PC-3 (cell line): Measurements from ENCODE around the gene CPEB3. TPM values are rescaled to one million over a fixed set of nuclear protein-coding genes. Genes with fewer than 3 reads are reported as not detected.
A peak's percentile ranks its signal among the peaks of the same experiment; 100 is the strongest.

ENCODE experiments used
- ATAC-seq: fragments of 200-7000 bp; cut with Tn5 transposase; 2 replicates; pipeline ENCODE4 v1.9.1; 2020; ENCODE audit warnings: mild to moderate bottlenecking, moderate library complexity
- BruUV-seq: library from RNA; stranded (reverse); fragments of 400-500 nt; replicated peaks from 2 replicates; lab custom pipeline; 2021; lab: Mats Ljungman, UMichigan
- CTCF ChIA-PET: fragments of 300-600 bp; sonication (Branson Sonifier 250); formaldehyde crosslinking; loops from one replicate; lab custom pipeline; 2022; ENCODE audit warnings: antibody characterized with exemption; lab: Charles Lee
- POLR2A ChIA-PET: fragments of 300-600 bp; sonication (Branson Sonifier 250); formaldehyde crosslinking; loops from one replicate; lab custom pipeline; 2022; ENCODE audit warnings: antibody characterized with exemption; ENCODE audit not compliant: unreplicated experiment; lab: Charles Lee
- DNase-seq: peaks from one replicate; pipeline ENCODE4 v3.0.0-alpha.2; 2015
- H2AFZ ChIP-seq: fragments of 300-600 bp; sonication (generic); 2 replicates; pipeline ENCODE4 v1.6.0; 2016; ENCODE audit warnings: antibody characterized with exemption, low read length
- H3F3A ChIP-seq: fragments of 300-600 bp; sonication (generic); one replicate; pipeline ENCODE4 v1.6.0; 2017; ENCODE audit warnings: antibody characterized with exemption, low read length, control low read depth, mild to moderate bottlenecking; ENCODE audit not compliant: unreplicated experiment
- H3K27ac ChIP-seq: fragments of 300-600 bp; sonication (generic); 2 replicates; pipeline ENCODE4 v1.5.1; 2016; ENCODE audit warnings: mild to moderate bottlenecking, low read length
- H3K27me3 ChIP-seq: fragments of 300-600 bp; sonication (generic); 2 replicates; pipeline ENCODE4 v1.6.1; 2016; ENCODE audit warnings: low read length, mixed read lengths
- H3K36me3 ChIP-seq: fragments of 300-600 bp; sonication (generic); 2 replicates; pipeline ENCODE4 v1.6.1; 2016; ENCODE audit warnings: low read depth, mixed run types, low read length, mixed read lengths
- H3K4me1 ChIP-seq: fragments of 300-600 bp; sonication (generic); 2 replicates; pipeline ENCODE4 v1.5.1; 2016; ENCODE audit warnings: low read length; ENCODE audit not compliant: insufficient read depth
- H3K4me2 ChIP-seq: fragments of 300-600 bp; sonication (generic); 2 replicates; pipeline ENCODE4 v1.6.0; 2016; ENCODE audit warnings: low read length
- H3K4me3 ChIP-seq: fragments of 300-600 bp; sonication (generic); 2 replicates; pipeline ENCODE4 v1.5.1; 2016; ENCODE audit warnings: mild to moderate bottlenecking, low read length, mixed read lengths
- H3K79me2 ChIP-seq: fragments of 300-600 bp; sonication (generic); 2 replicates; pipeline ENCODE4 v1.6.1; 2017; ENCODE audit warnings: low read length, mixed read lengths
- H3K9ac ChIP-seq: fragments of 300-600 bp; sonication (generic); 2 replicates; pipeline ENCODE4 v1.6.0; 2016; ENCODE audit warnings: mild to moderate bottlenecking, low read length
- H3K9me2 ChIP-seq: fragments of 300-600 bp; sonication (generic); replicated peaks from 2 replicates; pipeline ENCODE4 v1.6.1; 2016; ENCODE audit warnings: mixed run types, low read length, mixed read lengths
- H3K9me3 ChIP-seq: fragments of 300-600 bp; sonication (generic); 2 replicates; pipeline ENCODE4 v1.6.1; 2016; ENCODE audit warnings: low read length, mixed read lengths
- H4K20me1 ChIP-seq: fragments of 300-600 bp; sonication (generic); 2 replicates; pipeline ENCODE4 v1.6.1; 2016; ENCODE audit warnings: low read length, mixed read lengths
- EZH2 ChIP-seq: fragments of 300-600 bp; sonication (generic); IDR thresholded peaks from one replicate; pipeline ENCODE4 v1.6.1; 2017; ENCODE audit warnings: antibody characterized with exemption, mild to moderate bottlenecking, low read length; ENCODE audit not compliant: unreplicated experiment
- EZH2phosphoT487 ChIP-seq: fragments of 300-600 bp; sonication (generic); IDR thresholded peaks from 2 replicates; pipeline ENCODE4 v1.6.1; 2018; ENCODE audit warnings: mild to moderate bottlenecking, antibody characterized with exemption, low read length, borderline replicate concordance
- intact Hi-C: fragments of 100-400 bp; cut with micrococcal nuclease; formaldehyde crosslinking; loops from 2 replicates; pipeline ENCODE4 v1.9.0; 2023
- total RNA-seq: library from RNA; depleted of rRNA; stranded (reverse); fragments of >200 nt; gene quantifications from 2 replicates; pipeline ENCODE4 v1.2.3, GENCODE V29; 2014
- TF ChIP-seq, protein P1 (sequence below): fragments of 300-600 bp; sonication (generic); conservative IDR thresholded peaks from 2 replicates; pipeline ENCODE4 v1.5.1; 2017; ENCODE audit warnings: antibody characterized with exemption, low read depth, mild to moderate bottlenecking, low read length

CPEB3 gene
- total RNA-seq, 1 experiment from 2014 or later: 0.80 TPM

DNA sequence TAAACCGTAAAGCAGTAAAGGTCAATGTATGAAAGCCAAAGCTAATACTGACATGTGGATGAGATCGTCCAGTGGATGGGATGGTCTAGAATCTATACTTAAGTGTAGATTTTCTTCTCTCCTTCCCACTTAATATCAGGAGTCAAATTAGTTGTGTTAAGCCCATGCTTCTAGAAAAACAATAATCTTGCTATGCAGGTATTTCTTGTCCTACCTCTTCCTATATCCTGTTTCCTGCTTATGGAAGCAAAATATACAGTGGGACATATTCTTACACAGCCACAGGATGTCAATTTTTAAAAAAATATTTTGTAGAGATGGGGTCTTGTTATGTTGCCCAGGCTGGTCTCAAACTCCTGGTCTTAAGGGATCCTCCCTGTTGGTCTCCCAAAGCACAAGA, 27.5 kb downstream of the CPEB3 start:
- H3K9me2 ChIP-seq: no peaks in the 10 kb centered on the region
- TF ChIP-seq EZH2: no peak
- TF ChIP-seq, protein P1, sequence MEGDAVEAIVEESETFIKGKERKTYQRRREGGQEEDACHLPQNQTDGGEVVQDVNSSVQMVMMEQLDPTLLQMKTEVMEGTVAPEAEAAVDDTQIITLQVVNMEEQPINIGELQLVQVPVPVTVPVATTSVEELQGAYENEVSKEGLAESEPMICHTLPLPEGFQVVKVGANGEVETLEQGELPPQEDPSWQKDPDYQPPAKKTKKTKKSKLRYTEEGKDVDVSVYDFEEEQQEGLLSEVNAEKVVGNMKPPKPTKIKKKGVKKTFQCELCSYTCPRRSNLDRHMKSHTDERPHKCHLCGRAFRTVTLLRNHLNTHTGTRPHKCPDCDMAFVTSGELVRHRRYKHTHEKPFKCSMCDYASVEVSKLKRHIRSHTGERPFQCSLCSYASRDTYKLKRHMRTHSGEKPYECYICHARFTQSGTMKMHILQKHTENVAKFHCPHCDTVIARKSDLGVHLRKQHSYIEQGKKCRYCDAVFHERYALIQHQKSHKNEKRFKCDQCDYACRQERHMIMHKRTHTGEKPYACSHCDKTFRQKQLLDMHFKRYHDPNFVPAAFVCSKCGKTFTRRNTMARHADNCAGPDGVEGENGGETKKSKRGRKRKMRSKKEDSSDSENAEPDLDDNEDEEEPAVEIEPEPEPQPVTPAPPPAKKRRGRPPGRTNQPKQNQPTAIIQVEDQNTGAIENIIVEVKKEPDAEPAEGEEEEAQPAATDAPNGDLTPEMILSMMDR: no peak
- no peak for TF ChIP-seq EZH2phosphoT487
- ATAC-seq (no peak), DNase-seq (peak; percentile 36)
- BruUV-seq: no TSS peak
- ChIA-PET CTCF (interaction anchor here (0.6 kb wide), 1 partner anchor 27 kb away, joined by 3 read pairs; no protein-coding TSS in a partner anchor), POLR2A (no interaction called here)
- no peaks in the 10 kb centered on the region for H3K79me2 ChIP-seq
- no peak overlapping the region for H3K4me3 ChIP-seq
- no peak overlapping the region for H3K27ac ChIP-seq
- H3K27me3 ChIP-seq: no peaks in the 10 kb centered on the region
- intact Hi-C loops: no loop called here
- H3K9ac ChIP-seq: no peak overlapping the region
- no peaks in the 10 kb centered on the region for H4K20me1 ChIP-seq
- no peaks in the 10 kb centered on the region for H3K9me3 ChIP-seq
- no peaks in the 10 kb centered on the region for H3F3A ChIP-seq
- no peaks in the 10 kb centered on the region for H3K36me3 ChIP-seq
- no peak overlapping the region for H2AFZ ChIP-seq
- H3K4me2 ChIP-seq: no peak overlapping the region
- H3K4me1 ChIP-seq: peaks cover 7% of the 10 kb centered on the region

DNA sequence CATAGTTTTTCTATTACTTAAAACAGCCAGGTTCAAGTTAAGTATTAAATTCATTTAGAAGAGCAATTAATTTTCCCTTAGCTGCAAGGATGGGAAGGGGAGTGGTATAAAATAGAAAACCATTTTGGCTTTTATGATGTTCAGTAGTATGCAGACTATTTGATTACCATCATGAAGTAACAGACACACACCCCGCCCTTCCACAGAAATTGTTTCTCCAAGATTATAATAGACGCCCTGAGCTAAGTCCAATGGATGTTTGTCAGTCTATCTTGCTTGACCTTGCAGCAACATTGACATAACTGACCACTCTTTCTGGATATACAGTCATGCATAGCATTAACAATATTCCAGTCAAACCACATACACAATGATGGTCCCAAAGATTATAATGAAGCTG, 42.3 kb downstream of the CPEB3 start:
- Histone ChIP-seq H3K4me1 (peaks cover 15% of the 10 kb centered on the region), H2AFZ (no peak overlapping the region), H3K27ac (no peak overlapping the region), H3K79me2 (no peaks in the 10 kb centered on the region), H3F3A (no peaks in the 10 kb centered on the region), H3K9me3 (no peaks in the 10 kb centered on the region), H3K4me3 (no peak overlapping the region), H3K9ac (no peak overlapping the region), H3K9me2 (no peaks in the 10 kb centered on the region), H3K36me3 (no peaks in the 10 kb centered on the region), H3K4me2 (no peak overlapping the region), H3K27me3 (no peaks in the 10 kb centered on the region), H4K20me1 (no peaks in the 10 kb centered on the region)
- DNase-seq (no peak), ATAC-seq (no peak)
- intact Hi-C loops: no loop called here
- POLR2A ChIA-PET: no interaction called here
- TF ChIP-seq, protein P1: no peak
- TF ChIP-seq EZH2phosphoT487: no peak
- TF ChIP-seq EZH2: no peak
- CTCF ChIA-PET: no interaction called here
- BruUV-seq: no TSS peak

DNA sequence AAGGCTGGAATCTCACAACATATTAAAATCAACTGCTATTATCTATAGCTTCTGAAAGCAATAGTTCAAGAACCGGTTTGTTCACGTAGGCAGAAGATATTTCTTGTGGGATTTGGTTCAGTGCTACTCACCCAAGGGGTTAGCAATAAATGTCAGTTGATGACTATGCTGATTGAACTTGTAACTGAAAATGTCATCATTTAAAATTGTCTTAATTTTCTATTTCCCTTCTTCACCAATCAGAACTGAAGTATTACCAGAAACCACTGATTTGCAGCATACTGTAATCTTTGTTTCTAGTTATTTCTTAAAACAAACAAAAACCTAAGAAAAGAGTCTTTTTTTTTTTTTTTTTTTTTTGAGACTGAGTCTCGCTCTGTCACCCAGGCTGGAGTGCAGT, 46.1 kb downstream of the CPEB3 start:
- BruUV-seq: no TSS peak
- H3K27me3 ChIP-seq: no peaks in the 10 kb centered on the region
- no peaks in the 10 kb centered on the region for H3K9me3 ChIP-seq
- peak overlapping the region; percentile 31; the same call in 1 of the 2 replicates for H3K4me2 ChIP-seq
- H4K20me1 ChIP-seq: no peaks in the 10 kb centered on the region
- DNase-seq (peak; percentile 72), ATAC-seq (no peak)
- intact Hi-C loops: loop anchor here (5.0 kb wide), 1 partner anchor 102 kb away; no protein-coding TSS in a partner anchor
- H2AFZ ChIP-seq: no peak overlapping the region
- H3K36me3 ChIP-seq: no peaks in the 10 kb centered on the region
- no peak overlapping the region for H3K27ac ChIP-seq
- H3F3A ChIP-seq: no peaks in the 10 kb centered on the region
- no peak overlapping the region for H3K9ac ChIP-seq
- POLR2A ChIA-PET: no interaction called here
- no peaks in the 10 kb centered on the region for H3K9me2 ChIP-seq
- no peak overlapping the region for H3K4me3 ChIP-seq
- no peaks in the 10 kb centered on the region for H3K79me2 ChIP-seq
- peaks cover 36% of the 10 kb centered on the region for H3K4me1 ChIP-seq
- TF ChIP-seq, protein P1: no peak
- TF ChIP-seq EZH2: no peak
- no peak for TF ChIP-seq EZH2phosphoT487
- CTCF ChIA-PET: no interaction called here
